HG03432 (cell line): ENCODE data around the gene CD151.

Experiments used
- ATAC-seq: cut with Tn5 transposase; IDR thresholded peaks from one replicate; pipeline ENCODE4 v1.9.1; 2021; ENCODE audit warnings: mild to moderate bottlenecking, moderate library complexity; ENCODE audit not compliant: unreplicated experiment

Gene CD151

DNA sequence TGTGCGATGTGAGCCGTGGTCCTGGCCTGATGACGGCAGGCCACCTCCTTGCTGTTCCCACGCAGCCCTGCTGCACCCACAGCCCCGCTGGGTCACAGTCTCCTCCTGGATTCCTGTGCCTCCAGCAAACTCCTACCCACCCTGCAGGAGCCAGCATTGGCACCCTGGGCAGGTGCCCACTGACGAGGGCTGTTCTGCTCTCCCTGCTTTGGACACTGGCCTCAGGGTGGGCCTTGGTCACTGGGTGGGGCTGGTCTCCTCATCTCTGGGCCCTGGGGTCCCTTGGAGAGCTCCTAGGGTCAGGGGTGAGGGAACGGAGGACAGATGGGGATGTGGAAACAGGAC, 22.6 kb downstream of the CD151 start:
- no peak for ATAC-seq

DNA sequence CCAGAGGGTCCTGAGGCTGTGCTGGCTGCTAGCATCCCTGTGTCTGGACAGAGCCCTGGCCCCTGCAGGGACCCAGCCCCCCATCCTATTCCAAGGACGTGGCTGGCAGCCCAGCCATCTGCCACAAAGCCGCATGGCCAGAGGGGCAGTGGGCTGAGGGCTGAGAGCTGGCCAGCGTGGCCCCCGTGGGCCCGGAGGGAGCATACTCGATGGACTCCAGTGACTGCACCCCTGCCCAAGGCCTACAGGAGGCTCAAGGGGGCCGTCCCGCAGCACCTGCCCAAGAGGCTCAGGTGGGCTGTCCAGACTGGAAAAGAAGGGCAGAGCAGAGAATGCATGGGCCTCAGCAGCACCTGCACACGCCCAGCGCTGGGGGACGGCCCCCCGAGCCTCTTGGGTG, 23.0 kb downstream of the CD151 start:
- ATAC-seq, result no peak

GRCh38 chr11:856397-856796, 23.6 kb downstream of the CD151 start:
- no peak for ATAC-seq

- no peak for ATAC-seq
Observed at GRCh38 chr11:858053-858761, 25.5 kb downstream of the CD151 start.

- ATAC-seq, result no peak
Observed at GRCh38 chr11:858762-859339, 26.1 kb downstream of the CD151 start.

DNA sequence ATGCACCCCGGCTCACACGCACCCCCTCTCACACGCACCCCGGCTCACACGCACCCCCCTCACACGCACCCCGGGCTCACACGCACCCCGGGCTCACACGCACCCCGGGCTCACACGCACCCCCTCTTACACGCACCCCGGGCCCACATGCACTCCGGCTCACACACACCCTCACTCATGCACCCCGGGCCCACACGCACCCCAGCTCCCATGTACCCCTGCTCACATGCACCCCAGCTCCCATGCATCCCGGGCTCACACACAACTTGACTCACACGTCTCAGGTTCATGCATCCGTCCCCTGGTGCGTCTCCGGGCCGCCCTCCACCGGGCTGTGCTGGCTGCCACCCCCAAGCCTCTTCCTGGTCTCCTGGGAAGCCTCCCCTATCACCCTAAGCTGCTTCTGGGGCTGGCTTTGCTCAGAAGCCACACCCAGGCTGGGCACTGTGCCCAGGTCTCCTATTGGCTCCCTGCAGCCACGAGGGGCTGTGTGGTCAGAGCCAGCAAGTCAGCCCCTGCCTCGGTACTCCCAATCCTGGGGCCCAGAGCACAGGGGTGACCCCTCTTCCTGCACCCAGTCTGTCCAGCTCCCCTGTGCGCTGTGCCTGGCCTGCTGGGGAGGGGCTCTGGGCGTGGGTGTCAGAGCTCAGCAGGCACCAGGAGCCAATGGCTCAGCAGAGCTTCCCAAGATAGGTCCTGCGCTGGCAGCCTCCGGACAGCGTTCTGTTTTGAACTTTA, 26.8 kb downstream of the CD151 start:
- ATAC-seq, result no peak

GRCh38 chr11:860234-861104, 27.7 kb downstream of the CD151 start:
- no peak for ATAC-seq

DNA sequence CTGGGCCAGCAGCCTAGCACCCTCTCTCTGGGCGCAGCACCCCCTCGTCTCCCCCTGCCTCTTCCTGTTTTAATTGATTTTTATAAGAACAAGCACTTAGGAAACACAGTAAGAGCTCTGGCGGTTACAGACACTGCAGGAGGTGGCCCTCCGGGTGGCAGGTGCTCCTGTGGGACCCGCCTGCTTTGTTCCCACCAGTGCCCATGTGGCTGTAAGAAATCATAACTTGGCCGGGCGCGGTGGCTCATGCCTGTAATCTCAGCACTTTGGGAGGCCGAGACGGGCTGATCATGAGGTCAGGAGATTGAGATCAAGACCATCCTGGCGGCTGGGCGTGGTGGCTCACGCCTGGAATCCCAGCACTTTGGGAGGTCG, 28.3 kb downstream of the CD151 start:
- ATAC-seq, result no peak

DNA sequence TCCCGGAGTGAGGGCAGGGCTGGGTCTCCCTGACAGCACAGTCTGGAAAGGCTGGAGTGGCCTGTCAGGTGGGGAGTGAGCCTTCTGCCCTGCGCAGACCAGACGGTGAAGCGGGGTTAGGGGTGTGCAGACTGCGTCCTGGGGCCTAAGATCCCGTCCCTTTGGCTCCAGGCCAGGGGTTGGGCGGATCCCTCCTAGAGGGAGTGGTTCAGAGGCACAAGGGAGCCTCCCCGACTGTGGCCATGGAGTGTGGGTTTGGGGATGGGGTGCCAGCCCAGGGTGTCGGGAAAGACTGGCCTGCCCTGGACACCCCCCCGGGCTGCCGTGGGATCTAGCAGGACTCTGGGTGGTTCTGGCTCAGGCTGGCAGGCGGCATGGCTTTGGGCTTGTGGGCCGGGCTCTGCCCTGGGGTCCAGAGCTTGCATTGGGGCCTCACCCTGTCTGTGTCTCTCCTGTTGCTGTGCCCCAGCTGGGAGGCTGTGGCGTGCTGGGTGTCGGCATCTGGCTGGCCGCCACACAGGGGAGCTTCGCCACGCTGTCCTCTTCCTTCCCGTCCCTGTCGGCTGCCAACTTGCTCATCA, 29.4 kb downstream of the CD151 start:
- no peak for ATAC-seq

- ATAC-seq, result no peak
Observed at GRCh38 chr11:862696-863022, 29.9 kb downstream of the CD151 start.

DNA sequence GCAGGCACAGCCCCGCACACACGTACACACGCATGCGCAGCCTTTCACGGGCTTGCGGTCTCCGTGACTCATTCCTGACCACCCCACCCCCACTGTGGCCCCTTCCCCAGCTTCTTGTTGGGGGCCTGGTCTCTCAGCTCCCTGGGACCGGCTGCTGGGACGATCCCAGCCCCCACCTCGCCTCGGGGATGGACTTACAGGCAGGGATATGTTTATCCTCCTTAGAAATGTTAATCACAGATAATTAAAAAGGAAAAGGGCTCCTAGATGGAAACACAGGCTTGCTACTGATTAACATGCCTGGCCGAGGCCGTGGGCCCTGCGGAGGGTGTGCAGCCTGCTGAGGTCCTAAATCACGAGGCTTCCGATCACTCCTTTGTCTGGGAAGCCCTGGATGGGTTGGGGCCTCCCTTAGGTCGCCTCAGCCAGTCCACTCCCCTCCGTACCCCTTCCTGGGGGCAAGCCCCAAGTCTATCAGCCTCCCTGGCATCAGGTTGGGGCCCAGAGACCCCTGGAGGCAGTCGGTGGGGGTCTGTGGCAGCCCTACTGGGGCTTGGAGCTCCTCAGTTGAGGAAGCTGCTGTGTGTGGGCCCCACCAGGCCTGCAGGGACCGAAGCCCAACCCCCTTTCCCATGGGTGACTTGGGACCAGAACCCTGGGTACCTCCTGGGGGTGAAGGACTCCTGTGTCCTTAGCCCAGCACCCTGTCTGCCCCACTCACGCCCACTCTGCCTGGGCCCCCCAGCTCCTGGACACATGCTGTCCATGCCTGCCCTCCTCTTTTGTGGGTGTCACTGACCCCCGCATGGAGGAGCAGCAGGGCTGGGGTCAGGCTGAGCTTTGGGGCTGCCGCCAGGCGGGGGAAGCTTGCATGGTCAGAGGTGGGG, 30.5 kb downstream of the CD151 start:
- no peak for ATAC-seq

DNA sequence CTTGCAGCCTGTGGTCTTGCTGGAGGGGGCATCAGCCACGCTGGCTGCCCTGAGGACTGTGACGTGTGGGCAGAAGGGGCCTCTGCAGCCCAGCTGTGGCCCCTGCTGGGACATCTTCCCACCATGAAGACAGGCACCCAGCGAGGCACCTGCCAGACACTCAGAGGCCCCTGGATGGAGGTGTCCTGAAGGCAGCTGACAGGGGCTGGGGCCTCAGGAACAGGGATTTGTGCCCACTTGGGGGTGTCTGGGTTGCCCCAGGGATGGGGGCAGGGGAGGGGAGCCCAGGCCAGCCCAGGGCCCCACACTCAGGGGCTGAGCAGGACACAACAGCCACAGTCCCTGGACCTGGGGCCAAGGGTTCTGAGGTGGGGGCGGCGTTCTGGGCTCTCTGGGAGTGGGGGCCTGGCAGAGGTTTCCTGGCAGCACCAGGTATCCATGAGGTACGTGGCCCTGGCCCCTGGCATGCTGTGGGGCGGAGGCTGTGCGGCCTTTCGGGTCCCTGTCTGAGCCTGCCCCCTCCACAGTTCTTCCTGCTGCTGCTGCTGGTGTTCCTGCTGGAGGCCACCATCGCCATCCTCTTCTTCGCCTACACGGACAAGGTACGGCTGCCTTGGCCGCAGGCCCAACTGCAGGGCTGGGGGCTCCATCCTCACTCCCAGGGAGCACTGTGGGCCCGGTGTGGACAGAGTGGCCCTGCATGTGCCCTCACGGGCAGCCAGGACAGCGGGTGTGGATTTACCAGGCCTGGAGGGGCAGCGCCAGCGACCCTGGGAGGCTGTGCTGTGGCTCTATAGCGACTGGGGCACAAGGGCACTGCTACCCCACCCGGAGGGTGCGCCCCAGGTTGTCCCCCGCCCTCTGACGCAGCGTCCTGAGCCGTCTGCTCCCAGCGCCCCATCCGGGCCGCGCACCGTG, 31.4 kb downstream of the CD151 start:
- no peak for ATAC-seq

DNA sequence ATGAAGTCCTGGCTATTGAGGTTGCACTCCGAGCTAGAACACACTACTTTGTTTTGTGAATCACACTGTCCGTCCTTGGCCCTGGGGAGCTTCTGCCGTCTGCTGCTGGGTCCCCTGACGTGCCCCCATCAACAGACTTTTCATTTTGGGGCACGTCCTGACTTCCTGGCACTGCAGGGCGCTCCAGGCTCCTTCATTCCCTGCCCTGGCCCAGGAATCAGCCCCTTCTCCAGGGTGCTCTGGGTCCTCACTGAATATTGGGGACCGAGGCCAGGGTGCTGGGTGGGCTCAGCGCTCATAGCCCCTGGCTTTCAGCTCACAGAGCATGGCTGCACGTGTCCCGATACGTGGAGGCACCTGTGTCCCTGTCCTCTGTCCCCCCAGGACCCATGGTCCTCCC, 32.1 kb downstream of the CD151 start:
- no peak for ATAC-seq

DNA sequence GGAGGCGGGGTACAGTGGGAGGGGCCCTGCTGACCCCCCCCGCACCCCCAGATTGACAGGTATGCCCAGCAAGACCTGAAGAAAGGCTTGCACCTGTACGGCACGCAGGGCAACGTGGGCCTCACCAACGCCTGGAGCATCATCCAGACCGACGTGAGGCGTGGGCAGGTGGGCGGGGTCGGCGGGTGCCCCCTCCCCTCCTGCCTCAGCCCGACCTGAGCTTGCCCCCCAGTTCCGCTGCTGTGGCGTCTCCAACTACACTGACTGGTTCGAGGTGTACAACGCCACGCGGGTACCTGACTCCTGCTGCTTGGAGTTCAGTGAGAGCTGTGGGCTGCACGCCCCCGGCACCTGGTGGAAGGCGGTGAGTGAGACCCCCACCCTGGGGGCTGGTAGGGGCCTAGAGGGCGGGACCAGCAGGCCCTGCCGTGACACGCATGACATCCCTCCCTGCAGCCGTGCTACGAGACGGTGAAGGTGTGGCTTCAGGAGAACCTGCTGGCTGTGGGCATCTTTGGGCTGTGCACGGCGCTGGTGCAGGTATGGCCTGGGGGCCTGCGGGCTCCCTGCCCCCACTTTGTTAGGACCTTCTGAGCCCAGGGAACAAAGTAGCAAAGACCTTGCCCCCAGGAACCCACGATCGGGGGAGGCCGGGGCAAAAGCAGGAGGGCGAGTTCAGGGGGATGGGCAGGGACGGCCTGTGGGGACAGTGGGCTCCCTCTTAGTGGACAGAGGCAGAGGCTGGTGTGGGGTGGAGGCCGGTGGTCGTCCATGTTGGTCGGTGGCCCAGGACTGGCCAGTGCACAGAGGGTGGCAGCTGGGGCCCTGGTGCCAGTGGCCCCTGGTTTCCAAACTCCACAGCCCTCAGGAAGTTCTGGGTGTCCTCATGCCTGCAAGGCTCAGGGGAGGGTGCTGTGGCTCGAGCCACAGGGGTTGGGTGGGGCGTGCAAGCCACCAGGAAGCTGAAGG, 33.0 kb downstream of the CD151 start:
- ATAC-seq, result no peak

- ATAC-seq, result no peak
Observed at GRCh38 chr11:866481-866880, 33.7 kb downstream of the CD151 start.

DNA sequence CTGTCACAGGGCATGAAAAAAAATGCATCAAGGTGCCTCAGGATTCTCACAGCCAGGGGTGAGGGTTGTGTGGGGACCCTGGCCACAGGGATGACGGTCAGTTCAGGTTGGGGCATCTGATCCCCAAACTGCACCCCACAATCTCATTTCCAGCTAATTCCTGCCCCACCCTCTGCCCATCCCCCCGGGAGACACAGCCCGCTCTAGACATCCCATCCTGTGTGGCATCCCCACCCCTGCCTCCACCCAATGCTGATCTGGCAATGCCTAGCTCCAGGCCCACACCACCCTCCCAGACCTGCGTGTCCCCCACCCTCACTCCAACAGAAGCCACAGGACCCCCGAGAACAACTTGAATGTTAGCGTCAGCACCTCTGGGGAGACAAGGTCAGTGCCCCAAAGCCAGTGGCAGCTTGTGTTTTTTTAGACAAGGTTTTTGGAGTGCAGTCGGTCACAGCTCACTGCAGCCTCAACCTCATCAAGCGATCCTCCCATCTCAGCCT, 35.2 kb downstream of the CD151 start:
- ATAC-seq, result no peak

DNA sequence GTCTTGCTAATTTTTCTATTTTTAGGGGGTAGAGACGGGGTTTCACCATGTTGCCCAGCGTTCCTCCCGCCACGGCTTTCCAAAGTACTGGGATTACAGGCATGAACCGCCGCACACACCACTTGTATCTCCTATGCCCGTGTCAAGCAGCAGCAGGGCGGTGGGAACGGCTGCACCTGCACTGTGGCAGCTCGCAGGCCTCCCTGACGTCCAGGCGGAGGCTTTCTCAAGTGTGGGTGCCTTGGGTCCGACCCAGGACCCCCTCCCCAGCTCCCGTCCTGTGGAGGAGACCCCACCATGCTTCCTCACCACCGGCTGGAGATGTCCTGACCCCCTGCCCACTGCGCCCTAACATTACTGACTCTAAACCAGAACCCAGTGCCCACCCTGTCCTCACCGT, 35.6 kb downstream of the CD151 start:
- ATAC-seq, result no peak

DNA sequence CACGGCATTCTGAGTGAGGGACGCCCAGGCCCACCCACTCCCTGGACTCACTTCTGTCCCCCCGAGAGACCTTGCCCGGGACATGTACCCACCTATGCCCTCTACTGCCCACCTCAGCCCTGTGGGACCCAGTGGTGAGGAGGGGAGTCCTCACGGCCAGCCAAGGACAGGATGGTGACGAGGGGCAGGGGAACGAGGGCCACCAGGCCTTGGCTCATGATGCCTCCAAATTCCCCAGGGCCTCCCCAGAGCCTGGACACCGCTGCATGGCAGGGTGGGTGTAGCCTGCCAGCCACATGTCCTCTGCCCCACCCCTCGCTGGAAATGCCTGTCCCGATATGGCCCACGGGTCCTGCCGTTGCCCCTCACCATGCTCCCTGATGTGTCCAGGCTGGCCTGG, 36.0 kb downstream of the CD151 start:
- no peak for ATAC-seq
